Measurements from ENCODE around the gene TMEM151B.

DNA sequence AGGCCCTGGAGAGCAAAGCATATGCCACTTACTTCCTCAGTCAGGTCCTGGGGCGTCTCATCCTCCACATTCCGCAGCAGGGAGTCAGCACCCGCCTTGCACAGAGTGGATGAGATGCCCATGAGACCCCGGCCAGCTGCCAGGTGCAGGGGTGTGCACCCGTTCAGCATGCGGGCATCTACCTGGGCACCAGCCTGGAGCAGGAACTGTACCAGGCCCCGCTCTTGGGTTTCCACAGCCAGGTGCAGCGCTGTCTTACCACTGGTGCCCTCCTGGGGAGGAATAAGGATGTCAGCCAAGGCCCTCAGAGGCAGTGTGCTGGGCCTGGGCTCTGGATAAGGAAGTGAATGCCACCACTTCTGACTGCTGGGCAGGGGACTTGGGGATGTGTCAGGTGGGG, 10.2 kb upstream of the TMEM151B start:
- TF ChIP-seq, protein P1, sequence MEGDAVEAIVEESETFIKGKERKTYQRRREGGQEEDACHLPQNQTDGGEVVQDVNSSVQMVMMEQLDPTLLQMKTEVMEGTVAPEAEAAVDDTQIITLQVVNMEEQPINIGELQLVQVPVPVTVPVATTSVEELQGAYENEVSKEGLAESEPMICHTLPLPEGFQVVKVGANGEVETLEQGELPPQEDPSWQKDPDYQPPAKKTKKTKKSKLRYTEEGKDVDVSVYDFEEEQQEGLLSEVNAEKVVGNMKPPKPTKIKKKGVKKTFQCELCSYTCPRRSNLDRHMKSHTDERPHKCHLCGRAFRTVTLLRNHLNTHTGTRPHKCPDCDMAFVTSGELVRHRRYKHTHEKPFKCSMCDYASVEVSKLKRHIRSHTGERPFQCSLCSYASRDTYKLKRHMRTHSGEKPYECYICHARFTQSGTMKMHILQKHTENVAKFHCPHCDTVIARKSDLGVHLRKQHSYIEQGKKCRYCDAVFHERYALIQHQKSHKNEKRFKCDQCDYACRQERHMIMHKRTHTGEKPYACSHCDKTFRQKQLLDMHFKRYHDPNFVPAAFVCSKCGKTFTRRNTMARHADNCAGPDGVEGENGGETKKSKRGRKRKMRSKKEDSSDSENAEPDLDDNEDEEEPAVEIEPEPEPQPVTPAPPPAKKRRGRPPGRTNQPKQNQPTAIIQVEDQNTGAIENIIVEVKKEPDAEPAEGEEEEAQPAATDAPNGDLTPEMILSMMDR (IDR thresholded peaks at IDR 0.05 in 8 of 11, conservative IDR thresholded peaks at IDR 0.05 in 3 of 11) = no peak
- TF ChIP-seq POLR2A (IDR thresholded peaks at IDR 0.05) (no peak), POLR2AphosphoS5 (IDR thresholded peaks at IDR 0.05) (peak in 2 of 3 donors; percentile 39 to 54)

Data from spleen (tissue), 7 donors.